Measurements from ENCODE around the gene WNT7B. TPM values are rescaled to one million over a fixed set of nuclear protein-coding genes. Genes with fewer than 3 reads are reported as not detected.

The WNT7B gene
- total RNA-seq, 1 experiment from 2014 or later: 66.9 TPM

DNA sequence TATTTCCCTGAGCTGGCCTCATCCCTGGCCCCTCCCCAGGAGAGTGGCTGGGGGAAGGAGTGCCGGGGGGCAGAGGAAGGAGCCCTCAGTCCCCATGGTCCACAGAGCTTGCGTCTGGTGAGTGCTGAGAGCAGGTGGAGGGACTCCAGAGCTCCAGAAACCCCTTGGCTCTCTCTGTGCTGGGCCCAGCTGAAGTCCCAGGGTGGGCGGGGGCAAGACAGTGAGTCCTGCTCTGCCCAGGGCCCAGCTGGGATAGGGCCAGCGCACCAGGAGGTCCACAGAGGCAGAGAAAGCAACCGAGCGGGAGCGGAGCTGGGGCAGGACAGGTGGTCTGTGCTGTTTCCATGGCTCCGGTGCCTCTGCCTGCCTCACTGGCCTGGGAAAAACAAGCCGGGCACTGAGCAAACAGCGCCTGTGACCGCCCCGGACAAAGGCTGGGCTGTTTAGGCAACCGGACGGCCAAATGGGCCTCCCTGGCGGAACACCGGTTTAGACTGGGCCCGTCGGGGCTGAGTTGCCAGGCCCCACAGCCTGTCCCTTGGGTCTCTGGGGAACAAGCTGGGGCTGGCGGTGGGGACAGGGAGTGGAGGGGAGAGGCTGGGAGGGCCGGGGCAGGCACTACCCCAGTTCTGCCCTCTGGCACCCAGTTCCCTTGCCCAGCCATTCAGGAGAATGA, 34.1 kb upstream of the WNT7B start:
- H3K27ac ChIP-seq: no peak overlapping the region
- 0 out of 2 replicates have a peak, but pooled peaks cover 4% of the 10 kb centered on the region for H3K9me3 ChIP-seq (ENCODE audit: insufficient read depth, low read depth)
- no peaks in the 10 kb centered on the region for H3K27me3 ChIP-seq (ENCODE audit: insufficient read depth, low read depth)
- intact Hi-C loops (cut with micrococcal nuclease; ENCODE audit: unreplicated experiment): no loop called here
- no peaks in the 10 kb centered on the region for H3K9me2 ChIP-seq (ENCODE audit: insufficient read depth)
- H3K4me3 ChIP-seq: no peak overlapping the region
- TF ChIP-seq, protein P1, sequence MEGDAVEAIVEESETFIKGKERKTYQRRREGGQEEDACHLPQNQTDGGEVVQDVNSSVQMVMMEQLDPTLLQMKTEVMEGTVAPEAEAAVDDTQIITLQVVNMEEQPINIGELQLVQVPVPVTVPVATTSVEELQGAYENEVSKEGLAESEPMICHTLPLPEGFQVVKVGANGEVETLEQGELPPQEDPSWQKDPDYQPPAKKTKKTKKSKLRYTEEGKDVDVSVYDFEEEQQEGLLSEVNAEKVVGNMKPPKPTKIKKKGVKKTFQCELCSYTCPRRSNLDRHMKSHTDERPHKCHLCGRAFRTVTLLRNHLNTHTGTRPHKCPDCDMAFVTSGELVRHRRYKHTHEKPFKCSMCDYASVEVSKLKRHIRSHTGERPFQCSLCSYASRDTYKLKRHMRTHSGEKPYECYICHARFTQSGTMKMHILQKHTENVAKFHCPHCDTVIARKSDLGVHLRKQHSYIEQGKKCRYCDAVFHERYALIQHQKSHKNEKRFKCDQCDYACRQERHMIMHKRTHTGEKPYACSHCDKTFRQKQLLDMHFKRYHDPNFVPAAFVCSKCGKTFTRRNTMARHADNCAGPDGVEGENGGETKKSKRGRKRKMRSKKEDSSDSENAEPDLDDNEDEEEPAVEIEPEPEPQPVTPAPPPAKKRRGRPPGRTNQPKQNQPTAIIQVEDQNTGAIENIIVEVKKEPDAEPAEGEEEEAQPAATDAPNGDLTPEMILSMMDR (conservative IDR thresholded peaks at IDR 0.05): no peak
- TF ChIP-seq EZH2 (IDR thresholded peaks at IDR 0.05; ENCODE audit: low read depth): no peak
- peaks cover 43% of the 10 kb centered on the region for H3F3A ChIP-seq (ENCODE audit: insufficient read depth, low read depth)
- no peak overlapping the region for H3K4me2 ChIP-seq
- DNase-seq: no peak
- no peaks in the 10 kb centered on the region for H4K20me1 ChIP-seq (ENCODE audit: insufficient read depth)
- CTCF ChIA-PET: no interaction called here
- no peaks in the 10 kb centered on the region for H3K36me3 ChIP-seq (ENCODE audit: low read depth)
- H3K4me1 ChIP-seq (replicated peaks; ENCODE audit: insufficient read depth): peaks cover 49% of the 10 kb centered on the region
- BruUV-seq (replicated peaks): no TSS peak
- H3K79me2 ChIP-seq (ENCODE audit: low read depth): no peaks in the 10 kb centered on the region
- no peak overlapping the region for H2AFZ ChIP-seq
- POLR2A ChIA-PET (ENCODE audit: unreplicated experiment): no interaction called here

DNA sequence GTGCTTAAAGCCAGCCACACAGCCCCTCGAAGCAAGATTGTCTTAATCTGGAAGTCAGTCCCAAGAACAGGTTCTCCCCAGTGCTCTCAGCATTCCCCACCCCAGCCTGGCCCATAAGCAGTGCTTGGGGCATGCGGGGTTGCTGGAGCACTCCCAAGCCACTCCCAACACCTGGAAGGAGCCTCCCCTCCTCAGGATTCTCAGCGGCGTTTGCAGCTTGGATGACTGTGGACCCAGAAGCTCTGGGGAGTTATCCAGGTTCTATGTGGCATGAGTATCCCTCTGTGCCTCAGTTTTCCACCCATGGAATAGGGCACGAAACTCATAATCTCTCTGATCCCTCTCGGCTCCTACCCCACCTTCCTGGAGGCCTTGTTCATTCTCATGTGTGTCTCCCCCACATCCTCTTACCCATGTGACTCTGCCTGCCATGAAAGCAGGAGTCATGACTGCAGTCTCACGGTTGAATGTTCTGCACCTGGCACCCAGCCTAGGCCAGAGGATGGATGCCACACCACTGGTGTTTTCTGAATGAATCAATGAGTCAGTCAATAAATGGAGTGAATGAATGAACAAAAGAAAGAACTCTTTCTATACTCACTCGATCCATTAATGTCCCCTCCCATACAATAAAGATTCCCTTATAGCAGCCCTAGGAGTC, 33.4 kb upstream of the WNT7B start:
- Histone ChIP-seq H3K79me2 (ENCODE audit: low read depth) (no peaks in the 10 kb centered on the region), H3K27ac (no peak overlapping the region), H3K4me2 (no peak overlapping the region), H3K36me3 (ENCODE audit: low read depth) (no peaks in the 10 kb centered on the region), H3K4me3 (no peak overlapping the region), H3F3A (ENCODE audit: insufficient read depth, low read depth) (peaks cover 35% of the 10 kb centered on the region), H4K20me1 (ENCODE audit: insufficient read depth) (no peaks in the 10 kb centered on the region), H3K4me1 (replicated peaks; ENCODE audit: insufficient read depth) (peaks cover 42% of the 10 kb centered on the region), H3K27me3 (ENCODE audit: insufficient read depth, low read depth) (no peaks in the 10 kb centered on the region), H2AFZ (no peak overlapping the region), H3K9me3 (ENCODE audit: insufficient read depth, low read depth) (0 out of 2 replicates have a peak, but pooled peaks cover 4% of the 10 kb centered on the region), H3K9me2 (ENCODE audit: insufficient read depth) (no peaks in the 10 kb centered on the region)
- ChIA-PET CTCF (no interaction called here), POLR2A (ENCODE audit: unreplicated experiment) (no interaction called here)
- TF ChIP-seq EZH2 (IDR thresholded peaks at IDR 0.05; ENCODE audit: low read depth): no peak
- TF ChIP-seq, protein P1 (conservative IDR thresholded peaks at IDR 0.05): no peak
- DNase-seq: no peak
- BruUV-seq (replicated peaks): no TSS peak
- intact Hi-C loops (cut with micrococcal nuclease; ENCODE audit: unreplicated experiment): no loop called here

DNA sequence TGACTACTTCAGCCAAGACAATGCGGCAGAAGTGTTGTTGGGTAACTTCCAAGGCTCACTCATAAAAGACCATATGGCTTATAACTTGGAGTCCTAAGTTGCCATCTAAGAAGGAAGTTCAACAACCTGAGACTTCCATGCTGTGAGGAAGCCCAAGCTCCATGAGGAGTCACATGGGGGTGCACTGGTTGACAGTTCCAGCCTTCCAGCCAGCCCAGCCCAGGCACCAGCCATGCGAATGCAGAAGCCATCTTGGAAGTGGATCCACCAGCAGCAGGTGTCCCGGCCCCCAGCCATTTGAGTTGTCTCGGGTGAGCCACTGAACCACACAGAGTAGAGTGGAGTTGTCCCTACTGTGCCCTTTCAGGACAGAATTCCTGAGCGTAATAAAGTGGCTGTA, 32.8 kb upstream of the WNT7B start:
- intact Hi-C loops (cut with micrococcal nuclease; ENCODE audit: unreplicated experiment): no loop called here

More for the DNA sequence above, 32.8 kb upstream of the WNT7B start:
- Histone ChIP-seq H3K4me3 (no peak overlapping the region), H3K79me2 (ENCODE audit: low read depth) (no peaks in the 10 kb centered on the region), H2AFZ (no peak overlapping the region), H4K20me1 (ENCODE audit: insufficient read depth) (no peaks in the 10 kb centered on the region), H3K4me1 (replicated peaks; ENCODE audit: insufficient read depth) (peaks cover 36% of the 10 kb centered on the region), H3K36me3 (ENCODE audit: low read depth) (no peaks in the 10 kb centered on the region), H3K9me3 (ENCODE audit: insufficient read depth, low read depth) (0 out of 2 replicates have a peak, but pooled peaks cover 4% of the 10 kb centered on the region), H3F3A (ENCODE audit: insufficient read depth, low read depth) (peaks cover 35% of the 10 kb centered on the region), H3K27ac (no peak overlapping the region), H3K27me3 (ENCODE audit: insufficient read depth, low read depth) (no peaks in the 10 kb centered on the region), H3K9me2 (ENCODE audit: insufficient read depth) (no peaks in the 10 kb centered on the region), H3K4me2 (no peak overlapping the region)
- no TSS peak for BruUV-seq (replicated peaks)
- CTCF ChIA-PET: no interaction called here
- POLR2A ChIA-PET (ENCODE audit: unreplicated experiment): no interaction called here
- DNase-seq: no peak
- TF ChIP-seq, protein P1 (conservative IDR thresholded peaks at IDR 0.05): no peak
- TF ChIP-seq EZH2 (IDR thresholded peaks at IDR 0.05; ENCODE audit: low read depth): no peak

All from PC-9 (cell line).